Measurements from ENCODE around the gene RNF13. TPM values are rescaled to one million over a fixed set of nuclear protein-coding genes. Genes with fewer than 3 reads are reported as not detected.
"Not testable (repeated sequence)": the region's sequence is repeated elsewhere in the genome, so short reads cannot be mapped to it uniquely, and the experiment has no call there.

The RNF13 gene
- total RNA-seq, 1 donor from 2014 or later, result 88.3 TPM

- no peak for DNase-seq (ENCODE audit: low read depth in 2 of 2)
Measured at GRCh38 chr3:149839896-149840295, 26.9 kb downstream of the RNF13 start.

GRCh38 chr3:149843502-149843901 lies 30.5 kb downstream of the RNF13 start:
- no peak for DNase-seq (ENCODE audit: low read depth in 2 of 2)

GRCh38 chr3:149844091-149844490 lies 31.1 kb downstream of the RNF13 start:
- DNase-seq (ENCODE audit: low read depth in 2 of 2), result no peak

- DNase-seq (ENCODE audit: low read depth in 2 of 2), result no peak
Measured at GRCh38 chr3:149845570-149846244, 32.7 kb downstream of the RNF13 start.

- DNase-seq (ENCODE audit: low read depth in 2 of 2), result no peak
Measured at GRCh38 chr3:149848238-149848637, 35.2 kb downstream of the RNF13 start.

GRCh38 chr3:149848688-149849087 lies 35.7 kb downstream of the RNF13 start:
- no peak for DNase-seq (ENCODE audit: low read depth in 2 of 2)

- no peak for DNase-seq (ENCODE audit: low read depth in 2 of 2)
Measured at GRCh38 chr3:149850787-149851584, 38.0 kb downstream of the RNF13 start.

GRCh38 chr3:149858911-149859310 lies 45.9 kb downstream of the RNF13 start:
- DNase-seq (ENCODE audit: low read depth in 2 of 2), result no peak

GRCh38 chr3:149860881-149861280 lies 47.9 kb downstream of the RNF13 start:
- DNase-seq (ENCODE audit: low read depth in 2 of 2), result no peak

- no peak for DNase-seq (ENCODE audit: low read depth in 2 of 2)
Measured at GRCh38 chr3:149867563-149867962, 54.5 kb downstream of the RNF13 start.

- DNase-seq (ENCODE audit: low read depth in 2 of 2), result no peak
Measured at GRCh38 chr3:149871855-149872254, 58.8 kb downstream of the RNF13 start.

GRCh38 chr3:149872589-149872988 lies 59.6 kb downstream of the RNF13 start:
- no peak for DNase-seq (ENCODE audit: low read depth in 2 of 2)

- DNase-seq (ENCODE audit: low read depth in 2 of 2), result no peak
Measured at GRCh38 chr3:149877668-149878067, 64.7 kb downstream of the RNF13 start.

GRCh38 chr3:149879872-149880271 lies 66.9 kb downstream of the RNF13 start:
- DNase-seq (ENCODE audit: low read depth in 2 of 2), result peak; percentile 61 to 62

- DNase-seq (ENCODE audit: low read depth in 2 of 2), result no peak
Measured at GRCh38 chr3:149881879-149882278, 68.9 kb downstream of the RNF13 start.

- no peak for DNase-seq (ENCODE audit: low read depth in 2 of 2)
Measured at GRCh38 chr3:149883134-149883533, 70.1 kb downstream of the RNF13 start.

GRCh38 chr3:149883860-149884259 lies 70.8 kb downstream of the RNF13 start:
- DNase-seq (ENCODE audit: low read depth in 2 of 2), result not testable (repeated sequence)

GRCh38 chr3:149884848-149885247 lies 71.8 kb downstream of the RNF13 start:
- not testable (repeated sequence) for DNase-seq (ENCODE audit: low read depth in 2 of 2)

GRCh38 chr3:149886957-149887356 lies 73.9 kb downstream of the RNF13 start:
- no peak for DNase-seq (ENCODE audit: low read depth in 2 of 2)

- DNase-seq (ENCODE audit: low read depth in 2 of 2), result no peak
Measured at GRCh38 chr3:149891621-149892020, 78.6 kb downstream of the RNF13 start.

GRCh38 chr3:149892371-149892770 lies 79.4 kb downstream of the RNF13 start:
- DNase-seq (ENCODE audit: low read depth in 2 of 2), result no peak

GRCh38 chr3:149894205-149894604 lies 81.2 kb downstream of the RNF13 start:
- peak in 1 of 2 donors; percentile 2 for DNase-seq (ENCODE audit: low read depth in 2 of 2)

GRCh38 chr3:149895339-149895738 lies 82.3 kb downstream of the RNF13 start:
- DNase-seq (ENCODE audit: low read depth in 2 of 2), result no peak

Measured in lung microvascular endothelial cell (primary cell).